GM12864 (cell line): ENCODE measurements around the gene CUTA.

Experiments
- DNase-seq: peaks from one replicate; pipeline ENCODE4 v3.0.0-alpha.2; 2011; ENCODE audit warnings: low read depth
- H3K4me3 ChIP-seq: 2 replicates; pipeline ENCODE4 v1.5.1; 2011; ENCODE audit warnings: mild to moderate bottlenecking, low read depth, low read length, control low read depth
- CTCF ChIP-seq: IDR thresholded peaks from 2 replicates; pipeline ENCODE4 v1.5.1; 2011; ENCODE audit warnings: low read depth, mild to moderate bottlenecking, moderate library complexity, low read length, control low read depth, inconsistent platforms; ENCODE audit errors: missing control alignments

Gene CUTA

GRCh38 chr6:33397541-33397940, 20.4 kb downstream of the CUTA start:
- no peak for TF ChIP-seq CTCF
- H3K4me3 ChIP-seq: no peak overlapping the region
- DNase-seq: no peak

- no peak for DNase-seq
- no peak for TF ChIP-seq CTCF
- H3K4me3 ChIP-seq: peak overlapping the region; percentile 88
Measured at GRCh38 chr6:33392979-33393378, 24.9 kb downstream of the CUTA start.

- no peak for TF ChIP-seq CTCF
- DNase-seq: no peak
- H3K4me3 ChIP-seq: peak overlapping the region; percentile 88
Measured at GRCh38 chr6:33392595-33392948, 25.3 kb downstream of the CUTA start.

GRCh38 chr6:33391922-33392594, 25.8 kb downstream of the CUTA start:
- TF ChIP-seq CTCF: no peak
- DNase-seq: no peak
- H3K4me3 ChIP-seq: peak overlapping the region; percentile 88

GRCh38 chr6:33391278-33391921, 26.5 kb downstream of the CUTA start, which contains the start of gene KIFC1:
Gene KIFC1 (plus strand): TSS chr6:33391823. CDS start chr6:33391986, 163 bp downstream.
- TF ChIP-seq CTCF: peak; percentile 99
- peak; percentile 99 for DNase-seq
- H3K4me3 ChIP-seq: peak within 1 kb of the TSS; percentile 88

GRCh38 chr6:33390767-33391277, 27.1 kb downstream of the CUTA start:
- no peak for DNase-seq
- no peak for TF ChIP-seq CTCF
- H3K4me3 ChIP-seq: no peak overlapping the region; the same call in 1 of the 2 replicates

- no peak for TF ChIP-seq CTCF
- no peak overlapping the region for H3K4me3 ChIP-seq
- DNase-seq: no peak
Measured at GRCh38 chr6:33390173-33390572, 27.7 kb downstream of the CUTA start.
